ELF-1 (cell line): ENCODE measurements around the gene AQP1.

Experiments used
- DNase-seq: peaks from one replicate; pipeline ENCODE4 v3.0.0-alpha.2; 2016; ENCODE audit warnings: low read depth, low spot score

Gene AQP1

DNA sequence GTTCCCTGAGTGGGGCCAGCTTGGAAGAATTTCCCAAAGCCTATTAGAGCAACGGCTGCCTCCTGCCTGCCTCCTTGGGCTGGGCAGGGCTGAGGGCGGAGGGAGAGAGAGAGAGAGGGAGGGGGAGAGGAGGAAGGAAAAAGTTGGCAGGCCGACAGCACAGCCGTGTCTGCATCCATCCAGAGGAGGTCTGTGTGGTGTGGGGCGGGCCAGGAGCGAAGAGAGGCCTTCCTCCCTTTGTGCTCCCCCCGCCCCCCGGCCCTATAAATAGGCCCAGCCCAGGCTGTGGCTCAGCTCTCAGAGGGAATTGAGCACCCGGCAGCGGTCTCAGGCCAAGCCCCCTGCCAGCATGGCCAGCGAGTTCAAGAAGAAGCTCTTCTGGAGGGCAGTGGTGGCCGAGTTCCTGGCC is at the start of gene AQP1:
Gene AQP1 (plus strand): TSS at position 293 of the 409 bp plus-strand sequence. CDS start 57 bp downstream, at position 350.
- DNase-seq, result peak; percentile 63

- no peak for DNase-seq
These were observed 48.5 kb upstream of the AQP1 start for GRCh38 chr7:30862995-30863705.

- DNase-seq, result no peak
These were observed 48.0 kb upstream of the AQP1 start for GRCh38 chr7:30863706-30864035.

DNA sequence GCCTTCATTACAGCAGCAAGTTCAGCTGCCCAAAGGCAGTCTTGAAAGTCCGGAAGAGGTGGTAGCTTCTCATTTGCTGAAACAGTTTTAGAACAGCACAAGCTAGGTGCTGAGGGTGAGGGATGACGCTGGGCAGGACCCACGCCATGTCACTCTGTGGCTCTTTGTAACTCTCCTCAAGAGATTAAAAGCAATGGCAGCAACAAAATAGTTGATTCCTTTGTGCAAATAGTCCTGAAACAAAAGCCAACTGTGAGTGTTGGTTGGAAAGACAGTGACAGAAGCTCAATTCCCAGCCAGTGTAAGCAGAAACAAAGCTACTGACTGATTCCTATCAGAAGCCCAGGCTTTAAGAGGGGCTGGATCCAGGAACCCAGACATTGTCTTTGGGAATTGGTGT is 47.6 kb upstream of the AQP1 start:
- DNase-seq, result no peak

- no peak for DNase-seq
These were observed 46.6 kb upstream of the AQP1 start for GRCh38 chr7:30865076-30865475.

DNA sequence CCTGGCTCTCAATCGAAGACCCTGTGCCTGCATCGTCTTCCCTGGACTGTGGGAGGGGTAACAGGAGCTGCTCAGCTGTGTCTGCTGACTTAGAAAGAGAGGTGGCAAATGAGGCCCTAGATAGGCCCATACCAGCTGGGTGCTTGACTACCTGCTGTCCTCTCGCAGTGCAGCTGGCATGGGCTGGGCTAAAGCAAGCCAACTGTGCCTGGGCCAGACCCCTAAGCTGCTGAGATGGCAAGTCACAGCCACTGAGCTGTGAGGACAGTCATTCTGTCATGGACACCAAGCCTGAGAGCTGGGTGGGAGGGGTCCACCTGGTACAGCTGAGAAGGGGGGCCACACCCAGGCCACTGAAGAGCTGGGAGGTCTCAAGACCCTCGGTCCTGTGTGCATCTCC is 45.8 kb upstream of the AQP1 start:
- no peak for DNase-seq

- DNase-seq, result no peak
These were observed 44.7 kb upstream of the AQP1 start for GRCh38 chr7:30866939-30867338.

DNA sequence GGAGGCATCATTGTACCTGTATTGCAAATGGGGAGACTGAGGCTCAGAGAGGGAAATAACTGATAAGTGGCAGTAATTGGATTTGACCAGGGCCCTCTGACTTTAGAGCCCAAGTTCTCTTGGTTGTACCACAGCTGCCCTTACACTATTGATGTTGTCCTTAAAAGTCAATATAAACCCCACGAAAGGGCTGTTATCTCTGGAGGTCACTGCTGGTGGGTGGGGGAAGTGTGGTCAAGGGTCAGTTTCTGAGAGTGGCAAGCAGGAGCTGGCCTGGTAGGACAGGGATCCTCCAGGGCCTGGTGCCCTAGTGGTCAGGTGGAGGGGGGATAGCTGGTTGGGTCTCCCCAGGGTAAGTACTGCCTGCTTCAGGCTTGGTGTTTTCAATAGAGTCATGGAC is 44.2 kb upstream of the AQP1 start:
- no peak for DNase-seq

DNA sequence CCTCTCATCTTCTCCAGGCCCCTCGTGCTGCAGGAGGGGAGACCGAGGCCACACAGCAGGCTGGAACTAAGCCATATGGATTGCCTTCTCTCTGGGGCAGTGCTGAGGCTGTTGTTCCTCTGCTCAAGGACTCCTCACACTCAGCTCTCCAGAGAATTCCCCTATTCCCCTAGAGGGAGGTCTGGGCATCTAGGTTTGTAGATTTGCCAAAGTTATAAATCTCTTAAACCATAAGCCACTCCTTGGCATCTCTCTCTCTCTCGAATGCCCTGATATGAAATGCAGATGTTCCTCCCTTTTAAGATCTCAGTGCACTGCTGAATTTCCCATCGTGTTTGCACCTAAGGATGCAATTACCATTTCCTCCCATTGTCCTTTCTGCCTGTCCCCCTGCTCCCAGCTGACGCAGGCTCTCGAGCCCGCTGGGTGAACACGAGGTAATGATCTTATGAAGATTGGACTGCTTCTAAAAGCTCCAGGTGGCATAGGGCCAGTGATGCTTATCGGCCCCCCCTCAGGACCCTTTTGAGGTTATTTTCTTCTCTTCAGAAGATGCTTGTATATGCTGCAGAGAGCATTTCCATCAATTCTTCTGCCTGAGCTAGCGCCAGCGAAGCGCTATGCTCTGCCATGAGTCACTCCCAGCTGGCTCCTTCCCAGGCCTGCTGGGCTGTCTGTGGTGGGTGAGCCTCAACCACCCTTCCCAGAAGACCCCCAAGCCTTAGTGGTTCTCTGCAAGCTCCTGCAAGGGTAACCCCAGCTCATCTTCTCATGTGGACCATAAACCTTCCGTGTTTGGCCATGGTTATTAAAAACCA is 41.6 kb upstream of the AQP1 start:
- no peak for DNase-seq

GRCh38 chr7:30870821-30871518 is 40.7 kb upstream of the AQP1 start:
- no peak for DNase-seq

DNA sequence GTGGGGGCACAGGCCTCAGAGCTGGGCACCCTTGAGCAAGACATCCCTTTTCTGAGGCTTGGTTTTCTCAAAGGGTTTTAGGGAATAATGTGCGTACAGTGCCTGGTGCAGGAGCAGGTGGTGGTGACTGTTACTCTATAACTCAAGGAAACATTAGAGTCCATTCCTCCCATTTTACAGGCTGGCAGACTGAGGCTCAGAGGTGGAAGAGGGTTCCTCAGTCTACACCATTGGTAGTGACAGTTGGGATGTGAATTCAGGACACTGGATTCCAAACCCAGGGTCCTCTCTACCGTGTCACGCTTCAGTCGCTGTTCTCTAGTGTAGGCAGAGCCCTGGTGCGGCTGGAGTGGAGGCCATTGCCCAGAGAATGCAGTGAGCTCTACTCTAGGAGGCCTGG is 40.0 kb upstream of the AQP1 start:
- DNase-seq, result no peak

DNA sequence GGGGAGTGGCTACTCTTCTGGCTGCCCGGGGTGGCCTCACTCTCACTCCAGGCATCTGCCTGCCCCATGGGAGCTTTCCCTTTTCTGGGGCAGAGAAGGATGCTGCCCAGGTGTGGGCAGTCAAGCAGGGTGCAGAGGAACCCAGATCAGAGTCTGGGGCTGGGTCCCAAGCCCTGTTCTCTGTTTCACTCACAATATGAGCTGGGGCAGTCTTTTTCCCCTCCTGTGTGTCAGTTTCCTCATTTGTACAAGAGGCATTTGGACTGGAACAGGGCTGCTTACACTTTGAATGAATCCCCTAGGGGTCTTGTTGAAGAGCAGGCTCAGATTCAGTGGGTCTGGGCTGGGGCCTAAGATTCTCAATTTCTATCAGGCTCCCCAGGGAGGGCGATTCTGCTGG is 38.4 kb upstream of the AQP1 start:
- no peak for DNase-seq

DNA sequence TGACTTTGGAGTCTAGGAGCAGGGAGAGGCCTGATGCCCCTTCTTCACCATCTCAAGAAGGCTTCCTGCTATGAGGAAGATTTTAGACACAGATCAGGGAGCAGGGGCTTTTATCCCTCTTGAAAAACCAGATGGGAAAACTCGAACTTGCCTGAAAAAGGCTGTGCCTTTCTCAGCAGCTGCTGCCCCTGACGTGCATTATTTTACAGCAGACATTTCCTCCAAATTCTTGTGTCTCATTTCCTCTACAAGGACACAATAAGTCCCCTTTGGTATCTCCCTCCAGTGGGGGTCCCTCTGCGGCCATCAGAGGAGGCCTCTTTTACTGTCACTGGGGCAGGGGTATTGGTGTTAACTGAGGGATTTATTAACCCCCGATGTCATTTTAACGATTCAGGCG is 38.0 kb upstream of the AQP1 start:
- DNase-seq, result no peak

DNA sequence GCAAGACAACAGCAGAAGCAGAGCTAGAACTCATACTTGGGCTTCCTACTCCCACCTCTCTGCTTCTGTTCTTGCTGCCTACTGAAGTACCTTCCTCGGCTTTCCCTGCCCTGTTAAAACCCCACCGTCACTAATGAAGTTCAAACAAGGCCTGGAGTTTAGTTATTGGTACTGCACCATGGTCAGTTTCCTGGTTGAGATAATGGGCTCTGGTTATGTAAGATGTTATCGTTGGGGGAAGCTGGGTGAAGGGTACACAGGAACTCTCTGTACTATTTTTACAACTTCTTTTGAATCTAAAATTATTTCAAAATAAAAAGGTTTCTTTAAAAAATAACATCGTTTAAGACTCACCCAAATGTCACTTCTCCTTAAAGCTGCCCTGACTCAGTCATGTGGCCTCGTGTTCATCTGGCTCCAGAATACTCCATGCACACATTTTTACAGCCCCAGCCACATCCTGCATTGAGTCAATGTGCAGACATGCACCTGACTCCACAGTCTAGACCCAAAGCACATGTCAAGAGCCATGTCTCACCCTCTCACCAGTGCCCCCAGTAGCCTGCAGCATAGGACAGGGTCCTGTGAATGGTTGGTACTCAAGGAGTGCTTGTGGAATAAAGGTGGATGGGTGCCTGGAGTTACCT is 36.9 kb upstream of the AQP1 start:
- DNase-seq, result no peak

DNA sequence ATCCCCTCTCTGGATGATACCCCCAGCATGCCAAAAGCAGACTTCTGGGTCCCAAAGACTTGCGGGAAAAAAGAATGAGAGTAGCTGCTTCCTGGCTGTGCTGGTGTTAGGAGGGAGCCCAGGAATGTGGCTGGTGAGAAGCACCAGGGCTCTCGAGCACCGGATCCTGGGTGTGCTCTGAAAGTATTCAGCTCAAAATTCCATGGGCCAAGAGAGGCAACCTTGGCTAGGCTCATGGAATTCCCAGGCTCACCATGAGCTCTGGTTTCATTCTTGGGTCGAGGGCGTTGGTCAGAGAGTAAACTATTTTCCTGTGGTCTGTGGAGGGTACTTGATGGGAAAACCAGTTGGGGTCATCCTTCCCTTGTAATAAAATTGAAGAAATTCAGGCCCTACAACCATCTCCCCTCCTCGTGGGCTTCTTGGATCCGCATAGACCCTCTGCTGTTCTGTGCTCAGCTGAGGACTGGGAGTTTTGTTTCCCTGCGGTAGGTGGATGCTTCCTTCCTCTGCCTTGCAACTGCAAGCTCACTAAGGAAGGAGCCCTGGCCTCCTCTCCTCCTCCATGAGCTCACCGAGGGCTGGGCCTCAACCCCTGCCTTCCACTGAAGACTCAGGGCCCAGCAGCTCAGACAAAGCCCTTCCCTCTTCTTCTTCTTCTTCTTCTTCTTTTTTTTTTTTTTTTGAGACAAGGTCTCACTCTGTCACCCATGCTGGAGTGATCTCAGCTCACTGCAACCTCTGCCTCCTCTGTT is 34.5 kb upstream of the AQP1 start:
- peak; percentile 73 for DNase-seq

- no peak for DNase-seq
These were observed 33.7 kb upstream of the AQP1 start for GRCh38 chr7:30877993-30878392.

GRCh38 chr7:30879139-30880124 is 32.2 kb upstream of the AQP1 start:
- peak; percentile 85 for DNase-seq

GRCh38 chr7:30880125-30880720 is 31.4 kb upstream of the AQP1 start:
- DNase-seq, result no peak

GRCh38 chr7:30880941-30881340 is 30.7 kb upstream of the AQP1 start:
- DNase-seq, result peak; percentile 74

GRCh38 chr7:30881448-30881847 is 30.2 kb upstream of the AQP1 start:
- DNase-seq, result no peak
